G401 (cell line): ENCODE data around the gene CHST1. TPM values are rescaled to one million over a fixed set of nuclear protein-coding genes. Genes with fewer than 3 reads are reported as not detected.
A peak's percentile ranks its signal among the peaks of the same experiment; 100 is the strongest.

ENCODE experiments used
- DNase-seq: peaks from one replicate; pipeline ENCODE4 v3.0.0-alpha.2; 2015; ENCODE audit warnings: low spot score
- in situ Hi-C: cut with HindIII; loops from 2 replicates; pipeline ENCODE4 v1.10.0; 2016; ENCODE audit warnings: low sequenced_read_pairs, mixed read lengths
- total RNA-seq: library from RNA; depleted of rRNA; stranded (reverse); fragments of >200 nt; shearing (Covaris generic); gene quantifications from 2 replicates; pipeline ENCODE4 v1.2.3, GENCODE V29; 2014

The CHST1 gene
- total RNA-seq, 1 experiment from 2014 or later, result not detected

- no peak for DNase-seq
- in situ Hi-C loops, result no loop called here
These were observed 3.2 kb downstream of the CHST1 start for GRCh38 chr11:45662096-45662664.

- in situ Hi-C loops, result no loop called here
- no peak for DNase-seq
These were observed 3.9 kb downstream of the CHST1 start for GRCh38 chr11:45661439-45662055.

GRCh38 chr11:45660729-45661438, 4.5 kb downstream of the CHST1 start:
- DNase-seq, result no peak
- in situ Hi-C loops, result no loop called here

GRCh38 chr11:45659818-45660160, 5.6 kb downstream of the CHST1 start:
- in situ Hi-C loops, result no loop called here
- DNase-seq, result no peak

GRCh38 chr11:45659031-45659817, 6.2 kb downstream of the CHST1 start:
- DNase-seq, result no peak
- in situ Hi-C loops, result no loop called here

GRCh38 chr11:45658292-45658991, 7.0 kb downstream of the CHST1 start:
- DNase-seq, result no peak
- in situ Hi-C loops, result no loop called here

GRCh38 chr11:45657496-45658260, 7.7 kb downstream of the CHST1 start:
- in situ Hi-C loops, result no loop called here

GRCh38 chr11:45655831-45656230, 9.6 kb downstream of the CHST1 start:
- in situ Hi-C loops, result no loop called here
- no peak for DNase-seq

More at GRCh38 chr11:45657496-45658260, 7.7 kb downstream of the CHST1 start:
- DNase-seq, result no peak

GRCh38 chr11:45655347-45655756, 10.1 kb downstream of the CHST1 start:
- in situ Hi-C loops, result no loop called here
- peak; percentile 76 for DNase-seq

GRCh38 chr11:45655012-45655283, 10.5 kb downstream of the CHST1 start:
- in situ Hi-C loops, result no loop called here
- DNase-seq, result no peak

GRCh38 chr11:45654231-45655011, 11.0 kb downstream of the CHST1 start:
- in situ Hi-C loops, result no loop called here
- DNase-seq, result peak; percentile 26

- DNase-seq, result no peak
- in situ Hi-C loops, result no loop called here
These were observed 12.1 kb downstream of the CHST1 start for GRCh38 chr11:45653277-45653676.

GRCh38 chr11:45652781-45653180, 12.6 kb downstream of the CHST1 start:
- no peak for DNase-seq
- in situ Hi-C loops, result no loop called here

- no peak for DNase-seq
- in situ Hi-C loops, result no loop called here
These were observed 13.3 kb downstream of the CHST1 start for GRCh38 chr11:45651841-45652749.

GRCh38 chr11:45651156-45651555, 14.3 kb downstream of the CHST1 start:
- DNase-seq, result no peak
- in situ Hi-C loops, result no loop called here

GRCh38 chr11:45650166-45651095, 15.0 kb downstream of the CHST1 start:
- no peak for DNase-seq
- in situ Hi-C loops, result no loop called here
